HepG2 (cell line): Measurements from ENCODE around the gene ACOXL. TPM values are rescaled to one million over a fixed set of nuclear protein-coding genes. Genes with fewer than 3 reads are reported as not detected.

ENCODE experiments used
- ATAC-seq: fragments of 200-7000 bp; cut with Tn5 transposase; 3 replicates; pipeline ENCODE4 v1.9.1; 2020; ENCODE audit warnings: mild to moderate bottlenecking, moderate library complexity
- BruUV-seq: library from RNA; stranded (reverse); fragments of 400-500 nt; replicated peaks from 2 replicates; lab custom pipeline; 2021; lab: Mats Ljungman, UMichigan
- CTCF ChIA-PET: fragments of 300-600 bp; formaldehyde crosslinking; extraction: SDS; loops from one replicate; lab custom pipeline; 2021; ENCODE audit warnings: low total read pairs, inconsistent platforms, low intra/inter-chr PET ratio; lab: Yijun Ruan, JAX
- POLR2A ChIA-PET: fragments of 350-600 bp; sonication (Branson Sonifier 250); formaldehyde crosslinking; loops from one replicate; lab custom pipeline; 2020; ENCODE audit warnings: antibody characterized with exemption, inconsistent platforms; lab: Yijun Ruan, JAX
- DNase-seq: peaks from one replicate; pipeline ENCODE4 v3.0.0-alpha.2; 2015; ENCODE audit warnings: low spot score
- FAIRE-seq: peaks from 3 replicates; lab custom pipeline; 2011; peaks lifted over from hg19 to GRCh38; lab: Jason Lieb, UNC
- H2AFZ ChIP-seq: one replicate; pipeline ENCODE4 v1.6.1; 2011; ENCODE audit warnings: low read length, inconsistent platforms
- H3K27ac ChIP-seq: fragments of 300-600 bp; 3 replicates; pipeline ENCODE4 v1.8.0; 2011; ENCODE audit warnings: mixed run types, mild to moderate bottlenecking, mixed read lengths, low read length, inconsistent platforms; ENCODE audit not compliant: insufficient read depth; ENCODE audit errors: extremely low read length
- H3K27me3 ChIP-seq, 2 experiments: fragments of 200-600 bp in 1 of 2; 2 replicates in 1 of 2; 3 replicates in 1 of 2; pipeline versions ENCODE4 v1.6.0 to v1.8.0; 2011; ENCODE audit warnings: low read length in 2 of 2, mild to moderate bottlenecking in 2 of 2, moderate library complexity in 2 of 2, inconsistent platforms in 1 of 2; ENCODE audit not compliant: insufficient read depth in 2 of 2, control insufficient read depth in 1 of 2
- H3K36me3 ChIP-seq, 2 experiments: fragments of 200-600 bp in 1 of 2; replicated peaks in 1 of 2; 2 replicates in 1 of 2; 3 replicates in 1 of 2; pipeline versions ENCODE4 v1.5.1 to v1.8.0; 2011; ENCODE audit warnings: low read length in 2 of 2, inconsistent platforms in 1 of 2; ENCODE audit not compliant: insufficient read depth in 2 of 2, control insufficient read depth in 1 of 2
- H3K4me1 ChIP-seq: 2 replicates; pipeline ENCODE4 v1.5.1; 2012; ENCODE audit warnings: low read length, inconsistent platforms; ENCODE audit not compliant: insufficient read depth
- H3K4me2 ChIP-seq: 2 replicates; pipeline ENCODE4 v1.6.0; 2011; ENCODE audit warnings: low read depth, low read length, inconsistent platforms
- H3K4me3 ChIP-seq, 3 experiments: fragments of 200-600 bp in 1 of 3; sonication (generic), shearing (Covaris generic) in 1 of 3; replicated peaks in 1 of 3; 2 replicates each; pipeline ENCODE4 v1.5.1; 2011 to 2016; ENCODE audit warnings: low read length in 3 of 3, inconsistent platforms in 2 of 3, low read depth in 2 of 3, mild to moderate bottlenecking in 2 of 3, control low read depth in 1 of 3, mixed read lengths in 1 of 3; ENCODE audit not compliant: insufficient read depth in 1 of 3
- H3K79me2 ChIP-seq: one replicate; pipeline ENCODE4 v1.6.1; 2011; ENCODE audit warnings: low read length, inconsistent platforms; ENCODE audit not compliant: insufficient read depth
- H3K9ac ChIP-seq: 2 replicates; pipeline ENCODE4 v1.6.0; 2011; ENCODE audit warnings: mild to moderate bottlenecking, low read depth, low read length, inconsistent platforms; ENCODE audit not compliant: insufficient read depth
- H3K9me3 ChIP-seq: 2 replicates; pipeline ENCODE4 v1.5.1; 2012; ENCODE audit warnings: mild to moderate bottlenecking, low read length
- H4K20me1 ChIP-seq: 2 replicates; pipeline ENCODE4 v1.6.0; 2011; ENCODE audit warnings: inconsistent platforms, mild to moderate bottlenecking, low read length, moderate library complexity; ENCODE audit not compliant: insufficient read depth
- ATF6 ChIP-seq: sonication (generic); formaldehyde crosslinking; conservative IDR thresholded peaks from 2 replicates; pipeline ENCODE4 v1.4.0; 2020; ENCODE audit warnings: missing genetic modification reagents
- BRCA1 ChIP-seq: sonication (generic); formaldehyde crosslinking; IDR thresholded peaks from 2 replicates; pipeline ENCODE4 v1.4.0; 2020; ENCODE audit warnings: missing genetic modification reagents
- ETV6 ChIP-seq: sonication (generic); formaldehyde crosslinking; conservative IDR thresholded peaks from 2 replicates; pipeline ENCODE4 v1.4.0; 2020; ENCODE audit warnings: missing genetic modification reagents
- IKZF1 ChIP-seq: fragments of 450-650 bp; IDR thresholded peaks from 2 replicates; pipeline ENCODE4 v1.7.1; 2016
- KDM5B ChIP-seq: sonication (generic); formaldehyde crosslinking; IDR thresholded peaks from 2 replicates; pipeline ENCODE4 v1.4.0; 2020; ENCODE audit warnings: missing genetic modification reagents, mild to moderate bottlenecking, borderline replicate concordance
- NCOR1 ChIP-seq: fragments of 200-600 bp; sonication (generic); IDR thresholded peaks from 2 replicates; pipeline ENCODE4 v1.7.0; 2017; ENCODE audit warnings: antibody characterized with exemption, low read length, borderline replicate concordance
- RBAK ChIP-seq: sonication (generic); formaldehyde crosslinking; IDR thresholded peaks from 2 replicates; pipeline ENCODE4 v1.5.1; 2020; ENCODE audit warnings: mild to moderate bottlenecking, missing genetic modification reagents
- RFX3 ChIP-seq: IDR thresholded peaks from 2 replicates; pipeline ENCODE4 v1.6.1; 2016; ENCODE audit warnings: missing biosample characterization, missing genetic modification reagents
- SKI ChIP-seq: fragments of 450-650 bp; IDR thresholded peaks from one replicate; pipeline ENCODE4 v1.6.1; 2018; ENCODE audit warnings: mild to moderate bottlenecking; ENCODE audit not compliant: partially characterized antibody
- SMARCC2 ChIP-seq: fragments of 450-650 bp; IDR thresholded peaks from 2 replicates; pipeline ENCODE4 v1.6.1; 2017; ENCODE audit warnings: antibody characterized with exemption, mild to moderate bottlenecking
- TP53 ChIP-seq: sonication (generic); formaldehyde crosslinking; conservative IDR thresholded peaks from 2 replicates; pipeline ENCODE4 v1.4.0; 2020; ENCODE audit warnings: missing genetic modification reagents
- ZBTB4 ChIP-seq: sonication (generic); formaldehyde crosslinking; IDR thresholded peaks from 2 replicates; pipeline ENCODE4 v1.4.0; 2020; ENCODE audit warnings: missing genetic modification reagents, mild to moderate bottlenecking, borderline replicate concordance
- ZNF124 ChIP-seq: sonication (generic); formaldehyde crosslinking; IDR thresholded peaks from 2 replicates; pipeline ENCODE4 v1.4.0; 2020; ENCODE audit warnings: missing genetic modification reagents
- ZNF383 ChIP-seq: sonication (generic); formaldehyde crosslinking; IDR thresholded peaks from 2 replicates; pipeline ENCODE4 v1.4.0; 2020; ENCODE audit warnings: missing genetic modification reagents, mild to moderate bottlenecking, borderline replicate concordance
- ZNF556 ChIP-seq: sonication (generic); formaldehyde crosslinking; IDR thresholded peaks from 2 replicates; pipeline ENCODE4 v1.4.0; 2020; ENCODE audit warnings: mild to moderate bottlenecking, missing genetic modification reagents, borderline replicate concordance
- ZNF704 ChIP-seq: sonication (generic); formaldehyde crosslinking; IDR thresholded peaks from 2 replicates; pipeline ENCODE4 v1.8.1; 2023; ENCODE audit warnings: mild to moderate bottlenecking, inconsistent platforms, moderate library complexity, missing genetic modification reagents, borderline replicate concordance
- ZNF782 ChIP-seq: sonication (generic); formaldehyde crosslinking; IDR thresholded peaks from 2 replicates; pipeline ENCODE4 v1.4.0; 2020; ENCODE audit warnings: missing genetic modification reagents, mild to moderate bottlenecking, borderline replicate concordance
- WGBS: methylation state at CpG from one replicate; pipeline ENCODE4 v1.1.6; 2017; ENCODE audit warnings: low lambda C conversion rate; 5-methylcytosine and 5-hydroxymethylcytosine counted together
- in situ Hi-C: cut with HindIII; loops from 2 replicates; pipeline ENCODE4 v1.10.0; 2017; ENCODE audit warnings: low pct_unique_long_range_greater_than_20kb; ENCODE audit not compliant: extremely low pct_ligation_motif_present
- intact Hi-C: fragments of 100-400 bp; cut with micrococcal nuclease; formaldehyde crosslinking; loops from one replicate; pipeline ENCODE4 v1.10.0; 2022; ENCODE audit not compliant: unreplicated experiment
- polyA plus RNA-seq, 8 experiments: library from polyadenylated mRNA; depleted of rRNA in 3 of 8; stranded (reverse) in 7 of 8; unstranded in 1 of 8; fragments of >200 nt; fragmentation: Illumina TruSeq in 4 of 8; extraction: Trizol in 4 of 8; gene quantifications; 2 replicates each; pipeline versions ENCODE4 v1.2.1 to v1.2.3, GENCODE V29; 2011 to 2016; ENCODE audit warnings: low read depth in 4 of 8, missing spikeins in 1 of 8, mixed read lengths in 1 of 8; ENCODE audit not compliant: insufficient read depth in 1 of 8
- total RNA-seq, 5 experiments: library from RNA; depleted of rRNA; stranded (reverse); fragments of >200 nt; fragmentation: Illumina TruSeq; extraction: Trizol; gene quantifications; 2 replicates each; pipeline ENCODE4 v1.2.3, GENCODE V29; 2016; ENCODE audit warnings: low read depth in 1 of 5

ACOXL gene
- total and polyA plus RNA-seq, 2 of the 13 experiments (the other 11 are each of a cell fraction or from before 2014, with no cell fraction given) = not detected

GRCh38 chr2:110970201-110970600, 237.8 kb downstream of the ACOXL start:
- no peak overlapping the region for H3K4me3 ChIP-seq
- no peaks in the 10 kb centered on the region for H3K4me1 ChIP-seq
- no peaks in the 10 kb centered on the region for H4K20me1 ChIP-seq
- FAIRE-seq = peak; percentile 15
- no peak overlapping the region for H3K4me2 ChIP-seq
- POLR2A ChIA-PET = no interaction called here
- no peak overlapping the region for H2AFZ ChIP-seq
- DNase-seq = no peak
- CTCF ChIA-PET = no interaction called here
- H3K36me3 ChIP-seq = no peaks in the 10 kb centered on the region
- no peaks in the 10 kb centered on the region for H3K79me2 ChIP-seq
- BruUV-seq = no TSS peak
- no peaks in the 10 kb centered on the region for H3K9me3 ChIP-seq
- intact Hi-C loops (no loop called here), in situ Hi-C loops (no loop called here)
- no peak for ATAC-seq
- no peak overlapping the region for H3K27ac ChIP-seq
- no peak for TF ChIP-seq IKZF1
- no peak for TF ChIP-seq NCOR1
- no peak for TF ChIP-seq TP53 (CRISPR knock-in tag)
- no peak for TF ChIP-seq ZNF556 (CRISPR knock-in tag)
- TF ChIP-seq RBAK (CRISPR knock-in tag) = no peak
- TF ChIP-seq ZNF383 (CRISPR knock-in tag) = no peak
- TF ChIP-seq SKI = no peak
- TF ChIP-seq ZNF124 (CRISPR knock-in tag) = no peak
- no peak for TF ChIP-seq ZNF782 (CRISPR knock-in tag)
- TF ChIP-seq RFX3 (CRISPR knock-in tag) = no peak
- no peak for TF ChIP-seq ZBTB4 (CRISPR knock-in tag)
- TF ChIP-seq SMARCC2 = no peak
- no peak for TF ChIP-seq ETV6 (CRISPR knock-in tag)
- TF ChIP-seq BRCA1 (CRISPR knock-in tag) = no peak
- no peak for TF ChIP-seq KDM5B (CRISPR knock-in tag)
- no peak for TF ChIP-seq ATF6 (CRISPR knock-in tag)
- TF ChIP-seq ZNF704 (CRISPR knock-in tag) = no peak
- H3K9ac ChIP-seq = no peak overlapping the region
- peaks cover 0 to 10% of the 10 kb centered on the region in 2 experiments; a peak in 1 of 5 replicates for H3K27me3 ChIP-seq
- WGBS = 0% methylated on average over 2 of the region's 2 CpGs
